ENCODE measurements around the gene THUMPD2. TPM values are rescaled to one million over a fixed set of nuclear protein-coding genes. Genes with fewer than 3 reads are reported as not detected.

Gene THUMPD2
- total RNA-seq, 1 donor, result 10.8 TPM

GRCh38 chr2:39689272-39689841, 89.7 kb downstream of the THUMPD2 start:
- no peak overlapping the region for H3K4me3 ChIP-seq (ENCODE audit: low read depth, low read length)
- DNase-seq (ENCODE audit: low read depth), result no peak
- no peak for TF ChIP-seq CTCF (IDR thresholded peaks at IDR 0.05; ENCODE audit: insufficient read depth, low read depth, low read length)

- no peak for DNase-seq (ENCODE audit: low read depth)
- no peak for TF ChIP-seq CTCF (IDR thresholded peaks at IDR 0.05; ENCODE audit: insufficient read depth, low read depth, low read length)
These were observed 90.9 kb downstream of the THUMPD2 start for GRCh38 chr2:39688181-39688580.

GRCh38 chr2:39686456-39686855, 92.6 kb downstream of the THUMPD2 start:
- H3K4me3 ChIP-seq (ENCODE audit: low read depth, low read length), result no peak overlapping the region
- no peak for DNase-seq (ENCODE audit: low read depth)
- TF ChIP-seq CTCF (IDR thresholded peaks at IDR 0.05; ENCODE audit: insufficient read depth, low read depth, low read length), result no peak

More at GRCh38 chr2:39688181-39688580, 90.9 kb downstream of the THUMPD2 start:
- H3K4me3 ChIP-seq (ENCODE audit: low read depth, low read length), result no peak overlapping the region

Other genes with a start within 250 kb of the THUMPD2 start
- gene TMEM178A, start 113.3 kb downstream of the THUMPD2 start, total RNA-seq, result 0.43 and 1.3 TPM in 2 replicates

Measured in fibroblast of villous mesenchyme (primary cell).